NCI-H2196 (cell line): ENCODE data around the gene TIMP1.

Experiments
- DNase-seq: peaks from one replicate; lab custom pipeline; 2025; ENCODE audit not compliant: unreplicated experiment; lab: John Stamatoyannopoulos, UW

Gene TIMP1

GRCh38 chrX:47633689-47634590 is 51.7 kb downstream of the TIMP1 start:
- no peak for DNase-seq

- DNase-seq: no peak
These were observed 52.8 kb downstream of the TIMP1 start for GRCh38 chrX:47634871-47635575.
